HepG2 (cell line): ENCODE results near the gene MTHFD1. TPM values are rescaled to one million over a fixed set of nuclear protein-coding genes. Genes with fewer than 3 reads are reported as not detected.

ENCODE experiments used
- ARNT ChIP-seq: fragments of 450-650 bp; IDR thresholded peaks from 2 replicates; pipeline ENCODE4 v1.6.1; 2017
- CBFB ChIP-seq: sonication (generic); formaldehyde crosslinking; IDR thresholded peaks from 2 replicates; pipeline ENCODE4 v1.4.0; 2020; ENCODE audit warnings: missing genetic modification reagents
- CCAR2 ChIP-seq: fragments of 200-400 bp; formaldehyde crosslinking; optimal IDR thresholded peaks from 2 replicates; pipeline ENCODE3; 2018; ENCODE audit warnings: low read depth, mild to moderate bottlenecking, low read length, moderate library complexity
- CEBPB ChIP-seq: IDR thresholded peaks from 2 replicates; pipeline ENCODE4 v1.6.1; 2011; ENCODE audit warnings: low read depth, low read length, improper control_type of control experiment, borderline replicate concordance
- CREB1 ChIP-seq, 2 experiments: fragments of 450-650 bp in 1 of 2; IDR thresholded peaks; 2 replicates each; pipeline ENCODE4 v1.6.1; 2016 to 2017; ENCODE audit warnings: control low read depth in 1 of 2, mild to moderate bottlenecking in 1 of 2, missing compliant biosample characterization in 1 of 2, missing genetic modification characterization in 1 of 2
- DMAP1 ChIP-seq: IDR thresholded peaks from 2 replicates; pipeline ENCODE4 v1.6.1; 2016
- ELF3 ChIP-seq: IDR thresholded peaks from 2 replicates; pipeline ENCODE4 v1.6.1; 2016; ENCODE audit warnings: missing genetic modification reagents, missing compliant biosample characterization
- ERF ChIP-seq: IDR thresholded peaks from 2 replicates; pipeline ENCODE4 v1.6.1; 2018; ENCODE audit warnings: missing biosample characterization, missing genetic modification reagents
- ETV5 ChIP-seq: IDR thresholded peaks from 2 replicates; pipeline ENCODE4 v1.6.1; 2018; ENCODE audit warnings: missing biosample characterization, missing genetic modification reagents, inconsistent platforms, borderline replicate concordance
- HMG20B ChIP-seq: conservative IDR thresholded peaks from 2 replicates; pipeline ENCODE4 v1.6.1; 2016; ENCODE audit warnings: missing genetic modification reagents, missing compliant biosample characterization
- KAT7 ChIP-seq: IDR thresholded peaks from 2 replicates; pipeline ENCODE4 v1.6.1; 2018; ENCODE audit warnings: borderline replicate concordance, missing compliant biosample characterization
- KDM2A ChIP-seq: sonication (generic); formaldehyde crosslinking; IDR thresholded peaks from 2 replicates; pipeline ENCODE4 v1.4.0; 2020; ENCODE audit warnings: low read depth, missing genetic modification reagents, borderline replicate concordance
- KMT2A ChIP-seq: sonication (generic); formaldehyde crosslinking; IDR thresholded peaks from 2 replicates; pipeline ENCODE4 v1.4.0; 2020; ENCODE audit warnings: missing genetic modification reagents
- MYC ChIP-seq: sonication (generic); formaldehyde crosslinking; IDR thresholded peaks from 2 replicates; pipeline ENCODE4 v1.9.0; 2021; ENCODE audit warnings: missing genetic modification reagents, borderline replicate concordance
- PHF21A ChIP-seq: sonication (generic); formaldehyde crosslinking; IDR thresholded peaks from 2 replicates; pipeline ENCODE4 v1.5.0; 2020; ENCODE audit warnings: mild to moderate bottlenecking, missing genetic modification reagents
- PITX1 ChIP-seq: sonication (generic); formaldehyde crosslinking; IDR thresholded peaks from 2 replicates; pipeline ENCODE4 v1.5.1; 2020; ENCODE audit warnings: mild to moderate bottlenecking, missing genetic modification reagents
- SAP130 ChIP-seq: IDR thresholded peaks from 2 replicates; pipeline ENCODE4 v1.6.1; 2016; ENCODE audit warnings: low read depth
- SIN3A ChIP-seq: IDR thresholded peaks from 2 replicates; pipeline ENCODE4 v1.6.1; 2011; ENCODE audit warnings: low read depth, mild to moderate bottlenecking, control low read depth, low read length, borderline replicate concordance
- TAF1 ChIP-seq: sonication (generic); formaldehyde crosslinking; IDR thresholded peaks from 2 replicates; pipeline ENCODE4 v1.4.0; 2020; ENCODE audit warnings: missing genetic modification reagents
- ZNF235 ChIP-seq: sonication (generic); formaldehyde crosslinking; IDR thresholded peaks from 2 replicates; pipeline ENCODE4 v1.8.1; 2023; ENCODE audit warnings: mild to moderate bottlenecking, missing genetic modification reagents, borderline replicate concordance
- ZNF567 ChIP-seq: sonication (generic); formaldehyde crosslinking; IDR thresholded peaks from 2 replicates; pipeline ENCODE4 v1.8.1; 2023; ENCODE audit warnings: mild to moderate bottlenecking, missing genetic modification reagents, borderline replicate concordance
- ZNF614 ChIP-seq: IDR thresholded peaks from 2 replicates; pipeline ENCODE4 v1.6.1; 2018; ENCODE audit warnings: missing biosample characterization, missing genetic modification reagents, inconsistent platforms, borderline replicate concordance
- ZNF709 ChIP-seq: sonication (generic); formaldehyde crosslinking; IDR thresholded peaks from 2 replicates; pipeline ENCODE4 v1.5.0; 2020; ENCODE audit warnings: mild to moderate bottlenecking, missing genetic modification reagents
- ZNF792 ChIP-seq: IDR thresholded peaks from 2 replicates; pipeline ENCODE4 v1.6.1; 2016
- ZSCAN12 ChIP-seq: sonication (generic); formaldehyde crosslinking; IDR thresholded peaks from 2 replicates; pipeline ENCODE4 v1.9.0; 2021; ENCODE audit warnings: mild to moderate bottlenecking, missing genetic modification reagents
- ZSCAN29 ChIP-seq: sonication (generic); formaldehyde crosslinking; conservative IDR thresholded peaks from 2 replicates; pipeline ENCODE4 v1.4.0; 2020; ENCODE audit warnings: mild to moderate bottlenecking, missing genetic modification reagents
- polyA plus RNA-seq, 8 experiments: library from polyadenylated mRNA; depleted of rRNA in 3 of 8; stranded (reverse) in 7 of 8; unstranded in 1 of 8; fragments of >200 nt; fragmentation: Illumina TruSeq in 4 of 8; extraction: Trizol in 4 of 8; gene quantifications; 2 replicates each; pipeline versions ENCODE4 v1.2.1 to v1.2.3, GENCODE V29; 2011 to 2016; ENCODE audit warnings: low read depth in 4 of 8, missing spikeins in 1 of 8, mixed read lengths in 1 of 8; ENCODE audit not compliant: insufficient read depth in 1 of 8
- total RNA-seq, 5 experiments: library from RNA; depleted of rRNA; stranded (reverse); fragments of >200 nt; fragmentation: Illumina TruSeq; extraction: Trizol; gene quantifications; 2 replicates each; pipeline ENCODE4 v1.2.3, GENCODE V29; 2016; ENCODE audit warnings: low read depth in 1 of 5
- TF ChIP-seq, protein P1 (sequence below): sonication (generic); formaldehyde crosslinking; IDR thresholded peaks from 2 replicates; pipeline ENCODE4; 2020; ENCODE audit warnings: missing genetic modification reagents, mild to moderate bottlenecking, borderline replicate concordance
- TF ChIP-seq, protein P2 (sequence below): IDR thresholded peaks from 2 replicates; pipeline ENCODE4 v1.6.1; 2016; ENCODE audit warnings: mild to moderate bottlenecking

The MTHFD1 gene
- total and polyA plus RNA-seq, 2 of the 13 experiments (the other 11 are each of a cell fraction or from before 2014, with no cell fraction given): 31.0 to 106 TPM

DNA sequence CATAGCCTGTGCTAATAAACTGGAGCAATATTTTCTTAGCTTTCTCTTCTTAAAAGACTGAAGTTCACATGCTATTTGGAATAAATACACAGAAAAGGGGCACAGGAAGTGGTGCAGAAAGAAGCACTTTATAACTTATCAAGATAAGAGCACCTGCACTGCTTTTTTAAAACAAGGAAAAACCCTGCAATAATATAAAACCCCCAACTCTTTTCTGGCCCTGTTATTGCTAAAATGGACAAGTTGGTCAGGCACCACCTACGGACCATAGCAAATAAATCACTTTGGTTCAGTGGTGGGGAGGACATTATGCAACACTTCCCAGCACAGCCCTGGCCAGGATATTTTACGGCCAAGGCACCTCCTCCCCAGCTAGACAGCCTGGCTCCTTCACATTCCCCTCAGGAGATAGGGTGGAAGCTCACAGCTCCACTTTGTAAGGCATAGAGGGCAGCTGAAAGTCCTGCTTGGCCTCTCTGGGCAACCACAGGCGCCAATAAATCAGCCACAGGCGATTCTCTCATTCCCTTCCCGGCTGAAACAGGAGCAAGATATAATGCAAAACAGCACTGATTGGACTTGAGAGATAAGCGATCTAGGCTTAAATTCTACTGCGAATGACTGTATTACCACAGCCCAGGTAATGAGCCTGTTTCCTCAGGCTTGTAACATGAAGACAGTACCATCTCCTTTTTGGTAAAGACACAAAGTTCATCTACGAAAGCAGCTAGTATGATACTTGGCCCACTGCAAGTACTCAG is 113.4 kb downstream of the MTHFD1 start (continued):
- TF ChIP-seq, protein P1, sequence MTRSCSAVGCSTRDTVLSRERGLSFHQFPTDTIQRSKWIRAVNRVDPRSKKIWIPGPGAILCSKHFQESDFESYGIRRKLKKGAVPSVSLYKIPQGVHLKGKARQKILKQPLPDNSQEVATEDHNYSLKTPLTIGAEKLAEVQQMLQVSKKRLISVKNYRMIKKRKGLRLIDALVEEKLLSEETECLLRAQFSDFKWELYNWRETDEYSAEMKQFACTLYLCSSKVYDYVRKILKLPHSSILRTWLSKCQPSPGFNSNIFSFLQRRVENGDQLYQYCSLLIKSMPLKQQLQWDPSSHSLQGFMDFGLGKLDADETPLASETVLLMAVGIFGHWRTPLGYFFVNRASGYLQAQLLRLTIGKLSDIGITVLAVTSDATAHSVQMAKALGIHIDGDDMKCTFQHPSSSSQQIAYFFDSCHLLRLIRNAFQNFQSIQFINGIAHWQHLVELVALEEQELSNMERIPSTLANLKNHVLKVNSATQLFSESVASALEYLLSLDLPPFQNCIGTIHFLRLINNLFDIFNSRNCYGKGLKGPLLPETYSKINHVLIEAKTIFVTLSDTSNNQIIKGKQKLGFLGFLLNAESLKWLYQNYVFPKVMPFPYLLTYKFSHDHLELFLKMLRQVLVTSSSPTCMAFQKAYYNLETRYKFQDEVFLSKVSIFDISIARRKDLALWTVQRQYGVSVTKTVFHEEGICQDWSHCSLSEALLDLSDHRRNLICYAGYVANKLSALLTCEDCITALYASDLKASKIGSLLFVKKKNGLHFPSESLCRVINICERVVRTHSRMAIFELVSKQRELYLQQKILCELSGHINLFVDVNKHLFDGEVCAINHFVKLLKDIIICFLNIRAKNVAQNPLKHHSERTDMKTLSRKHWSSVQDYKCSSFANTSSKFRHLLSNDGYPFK (CRISPR knock-in tag): no peak
- TF ChIP-seq SAP130 (peak; percentile 52), ZNF567 (no peak), ERF (CRISPR knock-in tag) (no peak), HMG20B (CRISPR knock-in tag) (peak; percentile 71; the same call in 1 of the 2 replicates), DMAP1 (CRISPR knock-in tag) (0 out of 2 replicates have a peak, but pooled peaks have one; percentile 43), ZSCAN12 (no peak), CEBPB (peak; percentile 85), SIN3A (no peak), ZNF235 (CRISPR knock-in tag) (no peak), ETV5 (CRISPR knock-in tag) (no peak), ELF3 (CRISPR knock-in tag) (0 out of 2 replicates have a peak, but pooled peaks have one; percentile 14), KMT2A (0 out of 2 replicates have a peak, but pooled peaks have one; percentile 32), CREB1 (IDR thresholded peaks at IDR 0.05) (no peak), CREB1 (CRISPR knock-in tag; IDR thresholded peaks at IDR 0.05) (0 out of 2 replicates have a peak, but pooled peaks have one; percentile 14), ZNF792 (CRISPR knock-in tag) (0 out of 2 replicates have a peak, but pooled peaks have one; percentile 42), PITX1 (0 out of 2 replicates have a peak, but pooled peaks have one; percentile 25), CBFB (CRISPR knock-in tag) (no peak), MYC (CRISPR knock-in tag) (no peak), KDM2A (0 out of 2 replicates have a peak, but pooled peaks have one; percentile 18), TAF1 (CRISPR knock-in tag) (0 out of 2 replicates have a peak, but pooled peaks have one; percentile 26), CCAR2 (no peak), ARNT (no peak), KAT7 (0 out of 2 replicates have a peak, but pooled peaks have one; percentile 37), ZNF709 (CRISPR knock-in tag) (no peak), ZSCAN29 (CRISPR knock-in tag) (no peak), ZNF614 (CRISPR knock-in tag) (0 out of 2 replicates have a peak, but pooled peaks have one; percentile 57), PHF21A (CRISPR knock-in tag) (peak; percentile 90)
- TF ChIP-seq, protein P2, sequence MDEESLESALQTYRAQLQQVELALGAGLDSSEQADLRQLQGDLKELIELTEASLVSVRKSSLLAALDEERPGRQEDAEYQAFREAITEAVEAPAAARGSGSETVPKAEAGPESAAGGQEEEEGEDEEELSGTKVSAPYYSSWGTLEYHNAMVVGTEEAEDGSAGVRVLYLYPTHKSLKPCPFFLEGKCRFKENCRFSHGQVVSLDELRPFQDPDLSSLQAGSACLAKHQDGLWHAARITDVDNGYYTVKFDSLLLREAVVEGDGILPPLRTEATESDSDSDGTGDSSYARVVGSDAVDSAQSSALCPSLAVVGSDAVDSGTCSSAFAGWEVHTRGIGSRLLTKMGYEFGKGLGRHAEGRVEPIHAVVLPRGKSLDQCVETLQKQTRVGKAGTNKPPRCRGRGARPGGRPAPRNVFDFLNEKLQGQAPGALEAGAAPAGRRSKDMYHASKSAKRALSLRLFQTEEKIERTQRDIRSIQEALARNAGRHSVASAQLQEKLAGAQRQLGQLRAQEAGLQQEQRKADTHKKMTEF (CRISPR knock-in tag): peak; percentile 41; the same call in 1 of the 2 replicates
